K562 (cell line): ENCODE measurements around the gene ACAT2. TPM values are rescaled to one million over a fixed set of nuclear protein-coding genes. Genes with fewer than 3 reads are reported as not detected.

Experiments
- BCL6 ChIP-seq: fragments of 250-450 bp; sonication (Bioruptor Pico); IDR thresholded peaks from 2 replicates; pipeline ENCODE4 v1.4.0; 2020
- CSDE1 ChIP-seq, 2 experiments: fragments of 450-650 bp; IDR thresholded peaks; 2 replicates each; pipeline ENCODE4 v1.6.1; 2016; ENCODE audit warnings: mild to moderate bottlenecking in 1 of 2
- DNMT1 ChIP-seq: fragments of 450-650 bp; IDR thresholded peaks from 2 replicates; pipeline ENCODE4 v1.6.1; 2016; ENCODE audit warnings: antibody characterized with exemption, mild to moderate bottlenecking
- E2F1 ChIP-seq: sonication (generic); formaldehyde crosslinking; IDR thresholded peaks from 2 replicates; pipeline ENCODE4 v1.8.1; 2023; ENCODE audit warnings: mild to moderate bottlenecking, missing genetic modification reagents, moderate library complexity
- ELK3 ChIP-seq: fragments of 450-650 bp; formaldehyde crosslinking; IDR thresholded peaks from 2 replicates; pipeline ENCODE4 v1.4.0; 2020; ENCODE audit warnings: mild to moderate bottlenecking
- FOXJ2 ChIP-seq: fragments of 200-800 bp; sonication (Bioruptor generic); IDR thresholded peaks from 2 replicates; pipeline ENCODE4 v1.6.1; 2016; ENCODE audit warnings: missing genetic modification characterization, missing compliant biosample characterization
- HOXB6 ChIP-seq: fragments of 250-450 bp; sonication (Bioruptor Pico); IDR thresholded peaks from 2 replicates; pipeline ENCODE4 v1.5.1; 2022; ENCODE audit warnings: mild to moderate bottlenecking, borderline replicate concordance
- JUN ChIP-seq, 2 experiments: sonication (generic) in 1 of 2; formaldehyde crosslinking in 1 of 2; IDR thresholded peaks; 2 replicates each; pipeline versions ENCODE4 v1.6.1 to v1.8.0; 2012 to 2022; ENCODE audit warnings: borderline replicate concordance in 2 of 2, mild to moderate bottlenecking in 2 of 2, improper control_type of control experiment in 1 of 2, low read depth in 1 of 2, low read length in 1 of 2, missing genetic modification reagents in 1 of 2
- NBN ChIP-seq: fragments of 450-650 bp; IDR thresholded peaks from 2 replicates; pipeline ENCODE4 v1.6.1; 2016; ENCODE audit warnings: low read depth, mild to moderate bottlenecking
- NCOR1 ChIP-seq: fragments of 450-650 bp; IDR thresholded peaks from 2 replicates; pipeline ENCODE4 v1.6.1; 2016; ENCODE audit warnings: mild to moderate bottlenecking, moderate library complexity
- PBX2 ChIP-seq, 2 experiments: IDR thresholded peaks in 1 of 2; conservative IDR thresholded peaks in 1 of 2; 2 replicates each; pipeline ENCODE4 v1.6.1; 2016; ENCODE audit warnings: low read depth in 2 of 2, mild to moderate bottlenecking in 1 of 2, missing compliant biosample characterization in 1 of 2, missing genetic modification characterization in 1 of 2, moderate library complexity in 1 of 2
- PHTF2 ChIP-seq: fragments of 250-450 bp; sonication (Bioruptor Pico); IDR thresholded peaks from 2 replicates; pipeline ENCODE4 v1.5.0; 2021; ENCODE audit warnings: mild to moderate bottlenecking
- RBM15 ChIP-seq: fragments of 200-400 bp; formaldehyde crosslinking; IDR thresholded peaks from 2 replicates; pipeline ENCODE4 v1.6.1; 2018; ENCODE audit warnings: mild to moderate bottlenecking, low read length, moderate library complexity; ENCODE audit not compliant: insufficient read depth
- RBM17 ChIP-seq: fragments of 200-400 bp; formaldehyde crosslinking; IDR thresholded peaks from 2 replicates; pipeline ENCODE4 v1.6.1; 2017; ENCODE audit warnings: low read depth, mild to moderate bottlenecking, low read length, borderline replicate concordance
- XRCC5 ChIP-seq: fragments of 200-400 bp; formaldehyde crosslinking; IDR thresholded peaks from 2 replicates; pipeline ENCODE4 v1.6.1; 2017; ENCODE audit warnings: low read depth, mild to moderate bottlenecking, low read length
- ZNF282 ChIP-seq: sonication (generic); formaldehyde crosslinking; IDR thresholded peaks from 2 replicates; pipeline ENCODE4 v1.8.1; 2023; ENCODE audit warnings: missing genetic modification reagents
- polyA plus RNA-seq, 8 experiments: library from polyadenylated mRNA; depleted of rRNA in 4 of 8; stranded (reverse) in 5 of 8; unstranded in 3 of 8; fragments of >200 nt; fragmentation: Nextera tagmentation in 2 of 8; fragmentation: Illumina TruSeq in 1 of 8; extraction: Ambion mirVana in 2 of 8; extraction: Trizol in 1 of 8; gene quantifications; 2 replicates each; pipeline versions ENCODE4 v1.2.1 to v1.2.3, GENCODE V29; 2011 to 2014; ENCODE audit warnings: inconsistent platforms in 1 of 8, missing spikeins in 1 of 8
- total RNA-seq, 7 experiments: library from RNA; depleted of rRNA in 6 of 7; stranded (reverse); fragments of >200 nt in 6 of 7; fragmentation: Illumina TruSeq in 2 of 7; extraction: Trizol in 2 of 7; gene quantifications; 2 replicates each; pipeline versions ENCODE4 v1.2.1 to v1.2.3, GENCODE V29; 2011 to 2021; ENCODE audit warnings: low replicate concordance in 1 of 7
- TF ChIP-seq, protein P1 (sequence below): fragments of 150-350 bp; IDR thresholded peaks from 2 replicates; pipeline ENCODE4 v1.6.1; 2014; ENCODE audit warnings: low read depth, mild to moderate bottlenecking, low read length, borderline replicate concordance

ACAT2 gene
- total and polyA plus RNA-seq, 9 of the 15 experiments (the other 6 are each of a cell fraction or from before 2014, with no cell fraction given) = 63.0 to 309 (median 144) TPM

DNA sequence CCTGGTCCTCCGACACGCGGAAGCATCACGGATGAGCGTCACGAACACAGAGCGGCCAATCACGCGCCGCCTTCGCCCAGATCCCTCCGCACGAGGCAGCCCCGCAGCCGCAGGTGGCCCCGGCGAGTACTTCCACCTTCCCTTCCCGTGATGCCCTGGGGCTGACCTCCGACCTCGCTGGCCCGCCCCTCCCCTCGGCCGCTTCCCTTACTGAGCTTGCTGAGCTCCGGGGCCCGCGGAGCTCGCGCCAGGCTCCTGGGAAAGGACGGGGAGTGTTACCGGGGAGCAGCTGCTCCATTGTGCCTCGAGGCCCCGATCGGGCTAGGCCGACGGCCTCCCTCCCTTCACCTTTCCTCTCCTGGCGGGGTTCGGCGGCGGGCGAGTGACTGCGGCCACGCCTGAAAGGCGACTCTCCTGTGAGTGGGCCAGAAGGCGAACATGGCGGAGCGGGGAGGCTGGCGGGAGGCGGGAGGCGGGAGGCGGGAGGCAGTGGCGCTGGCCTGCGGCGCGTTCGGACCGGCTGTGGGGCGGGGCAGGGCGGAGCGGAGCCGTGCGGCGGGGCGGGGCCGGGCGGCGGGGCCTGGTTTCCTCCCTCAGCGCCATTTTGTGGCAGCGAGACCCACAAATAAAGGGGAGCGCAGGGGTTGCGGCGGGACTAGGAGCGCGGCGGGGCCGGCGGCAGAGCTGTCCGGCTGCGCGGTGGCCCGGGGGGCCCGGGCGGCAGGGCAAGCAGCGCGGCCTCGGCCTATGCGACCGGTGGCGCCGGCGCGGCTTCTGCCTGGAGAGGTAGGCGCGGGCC is 34.7 kb upstream of the ACAT2 start, which contains the start of gene WTAP (continued):
- 0 out of 2 replicates have a peak, but pooled peaks have one; percentile 92 for TF ChIP-seq ZNF282
- TF ChIP-seq CSDE1 (IDR thresholded peaks at IDR 0.05) = peak in 1 of 2 experiments; percentile 59; a peak in 1 of 4 replicates
- TF ChIP-seq BCL6 (CRISPR knock-in tag) = no peak
- 0 out of 2 replicates have a peak, but pooled peaks have one; percentile 0 for TF ChIP-seq ELK3
- no peak for TF ChIP-seq PHTF2 (CRISPR knock-in tag)
- TF ChIP-seq HOXB6 (CRISPR knock-in tag) = no peak
- TF ChIP-seq PBX2 (CRISPR knock-in tag; IDR thresholded peaks at IDR 0.05; ENCODE audit: low read depth) = no peak
- TF ChIP-seq PBX2 (tag; conservative IDR thresholded peaks at IDR 0.05; ENCODE audit: low read depth) = no peak
- peak; percentile 64 for TF ChIP-seq NCOR1
- no peak for TF ChIP-seq DNMT1
- peak; percentile 82 for TF ChIP-seq XRCC5
- TF ChIP-seq NBN = peak; percentile 96
- peak; percentile 96 for TF ChIP-seq E2F1 (CRISPR knock-in tag)
- TF ChIP-seq FOXJ2 (tag) = no peak; the same call in 1 of the 2 replicates
- no peak for TF ChIP-seq RBM15
- no peak for TF ChIP-seq RBM17
- TF ChIP-seq, protein P1, sequence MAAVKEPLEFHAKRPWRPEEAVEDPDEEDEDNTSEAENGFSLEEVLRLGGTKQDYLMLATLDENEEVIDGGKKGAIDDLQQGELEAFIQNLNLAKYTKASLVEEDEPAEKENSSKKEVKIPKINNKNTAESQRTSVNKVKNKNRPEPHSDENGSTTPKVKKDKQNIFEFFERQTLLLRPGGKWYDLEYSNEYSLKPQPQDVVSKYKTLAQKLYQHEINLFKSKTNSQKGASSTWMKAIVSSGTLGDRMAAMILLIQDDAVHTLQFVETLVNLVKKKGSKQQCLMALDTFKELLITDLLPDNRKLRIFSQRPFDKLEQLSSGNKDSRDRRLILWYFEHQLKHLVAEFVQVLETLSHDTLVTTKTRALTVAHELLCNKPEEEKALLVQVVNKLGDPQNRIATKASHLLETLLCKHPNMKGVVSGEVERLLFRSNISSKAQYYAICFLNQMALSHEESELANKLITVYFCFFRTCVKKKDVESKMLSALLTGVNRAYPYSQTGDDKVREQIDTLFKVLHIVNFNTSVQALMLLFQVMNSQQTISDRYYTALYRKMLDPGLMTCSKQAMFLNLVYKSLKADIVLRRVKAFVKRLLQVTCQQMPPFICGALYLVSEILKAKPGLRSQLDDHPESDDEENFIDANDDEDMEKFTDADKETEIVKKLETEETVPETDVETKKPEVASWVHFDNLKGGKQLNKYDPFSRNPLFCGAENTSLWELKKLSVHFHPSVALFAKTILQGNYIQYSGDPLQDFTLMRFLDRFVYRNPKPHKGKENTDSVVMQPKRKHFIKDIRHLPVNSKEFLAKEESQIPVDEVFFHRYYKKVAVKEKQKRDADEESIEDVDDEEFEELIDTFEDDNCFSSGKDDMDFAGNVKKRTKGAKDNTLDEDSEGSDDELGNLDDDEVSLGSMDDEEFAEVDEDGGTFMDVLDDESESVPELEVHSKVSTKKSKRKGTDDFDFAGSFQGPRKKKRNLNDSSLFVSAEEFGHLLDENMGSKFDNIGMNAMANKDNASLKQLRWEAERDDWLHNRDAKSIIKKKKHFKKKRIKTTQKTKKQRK = no peak
- TF ChIP-seq JUN (IDR thresholded peaks at IDR 0.05; ENCODE audit: borderline replicate concordance, low read depth, low read length) = peak; percentile 75; the same call in 1 of the 2 replicates
- TF ChIP-seq JUN (CRISPR knock-in tag; IDR thresholded peaks at IDR 0.05; ENCODE audit: borderline replicate concordance) = peak; percentile 91; the same call in 1 of the 2 replicates
